Ishikawa (cell line): ENCODE data around the gene FASTK.

Experiments
- CREB1 ChIP-seq: IDR thresholded peaks from 2 replicates; pipeline ENCODE4 v1.6.1; 2012; ENCODE audit warnings: low read depth
- MAX ChIP-seq: IDR thresholded peaks from 2 replicates; pipeline ENCODE4 v1.6.1; 2012
- REST ChIP-seq: IDR thresholded peaks from 2 replicates; pipeline ENCODE4 v1.6.1; 2012; ENCODE audit warnings: low read depth, mild to moderate bottlenecking
- TAF1 ChIP-seq: IDR thresholded peaks from 2 replicates; pipeline ENCODE4 v1.6.1; 2012; ENCODE audit warnings: low read depth, mild to moderate bottlenecking

- no peak for TF ChIP-seq CREB1
- TF ChIP-seq REST = no peak
- no peak for TF ChIP-seq TAF1
- TF ChIP-seq MAX = no peak
Observed at GRCh38 chr7:151118108-151119054, 37.8 kb upstream of the FASTK start.
